Measurements from ENCODE around the gene ITPK1.
A peak's percentile ranks its signal among the peaks of the same experiment; 100 is the strongest.
"Not testable (repeated sequence)": the region's sequence is repeated elsewhere in the genome, so short reads cannot be mapped to it uniquely, and the experiment has no call there.

Gene ITPK1

DNA sequence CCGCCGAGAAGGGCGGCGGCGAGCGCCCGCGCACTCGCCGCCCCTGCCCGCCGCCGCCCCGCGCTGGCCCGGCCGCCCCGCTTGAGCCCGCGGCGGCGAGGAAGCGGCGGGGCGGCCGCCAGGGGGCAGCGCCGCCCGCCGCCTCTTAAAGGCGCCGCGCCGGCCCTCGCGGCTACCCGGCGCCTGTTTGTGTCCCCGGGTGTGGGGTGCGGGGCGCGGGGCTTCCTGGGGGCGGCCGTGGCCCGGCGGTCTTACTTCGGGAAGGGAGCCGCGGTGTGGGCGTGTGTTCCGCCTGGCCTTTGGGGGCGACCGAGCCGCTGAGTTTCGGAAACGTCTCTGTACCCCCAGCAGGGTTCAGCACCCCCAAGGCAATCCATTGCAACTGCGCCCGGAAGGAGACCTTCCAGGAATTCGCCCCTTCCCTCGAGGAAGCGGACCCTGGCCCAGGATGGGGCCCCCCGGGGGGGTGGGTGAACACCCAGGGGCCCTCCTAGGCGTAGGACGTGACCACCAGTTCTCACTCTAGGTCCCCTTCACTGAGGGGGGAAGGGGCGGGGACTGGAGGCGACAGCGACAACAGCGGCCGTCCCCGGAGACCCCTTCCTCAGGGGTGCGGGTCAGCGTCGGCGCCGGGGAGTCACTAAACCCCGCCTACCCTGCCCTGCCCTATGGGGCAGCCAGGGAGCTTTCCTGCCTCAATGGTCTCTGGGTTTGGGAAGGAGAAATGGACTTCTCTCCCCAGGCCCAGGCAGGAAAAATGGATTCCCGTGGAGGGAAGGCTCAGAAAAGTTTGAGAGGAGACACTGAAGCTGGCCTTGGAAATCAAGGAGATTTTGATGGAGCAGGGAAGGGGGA, at the start of gene ITPK1:
Gene ITPK1, minus strand, starts transcription at position 105 of the 855 bp plus-strand sequence. CDS start 762 bp downstream, outside the sequence.
- DNase-seq = peak; percentile 45 to 63

DNA sequence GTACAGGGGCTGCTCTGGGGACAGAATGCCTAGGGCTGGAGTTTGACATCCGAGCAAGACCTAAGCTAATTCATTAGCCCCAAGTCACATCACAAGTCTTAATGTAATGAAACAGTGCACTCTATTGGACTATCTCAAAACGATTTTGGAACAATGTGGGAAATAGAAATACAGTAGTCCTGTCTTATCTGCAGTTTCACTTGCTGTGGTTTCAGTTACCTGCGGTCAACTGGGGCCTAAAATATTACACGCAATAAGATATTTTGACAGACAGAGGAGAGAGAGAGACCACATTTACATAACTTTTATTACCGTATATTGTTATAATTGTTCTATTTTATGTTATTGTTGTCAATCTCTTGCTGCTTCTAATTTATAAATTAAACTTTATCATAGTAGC, 47.8 kb upstream of the ITPK1 start:
- DNase-seq = no peak

DNA sequence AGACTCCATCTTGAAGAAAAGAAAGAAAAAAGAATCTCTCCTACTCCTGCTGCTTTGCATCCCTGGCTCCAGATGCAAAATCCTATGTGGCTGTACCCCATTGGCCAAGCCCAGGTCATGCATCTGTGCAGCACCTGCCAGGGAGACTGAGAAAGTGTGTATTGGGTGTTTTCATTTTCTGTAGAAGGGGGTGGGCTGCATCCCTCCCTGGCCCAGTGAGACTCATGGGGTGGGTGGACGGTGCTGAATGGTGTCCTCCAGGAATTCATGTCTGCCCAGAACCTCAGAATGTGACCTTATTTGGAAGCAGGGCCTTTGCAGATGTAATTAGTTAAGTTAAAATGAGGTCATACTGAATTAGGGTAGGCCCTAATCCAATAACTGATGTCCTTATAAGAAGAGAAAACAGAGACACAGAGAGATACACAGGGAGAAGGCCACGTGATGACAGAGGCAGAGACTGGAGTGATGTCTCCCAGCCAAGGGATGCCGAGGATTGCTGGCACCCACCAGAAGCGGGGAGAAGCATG, 45.8 kb upstream of the ITPK1 start:
- DNase-seq = no peak

DNA sequence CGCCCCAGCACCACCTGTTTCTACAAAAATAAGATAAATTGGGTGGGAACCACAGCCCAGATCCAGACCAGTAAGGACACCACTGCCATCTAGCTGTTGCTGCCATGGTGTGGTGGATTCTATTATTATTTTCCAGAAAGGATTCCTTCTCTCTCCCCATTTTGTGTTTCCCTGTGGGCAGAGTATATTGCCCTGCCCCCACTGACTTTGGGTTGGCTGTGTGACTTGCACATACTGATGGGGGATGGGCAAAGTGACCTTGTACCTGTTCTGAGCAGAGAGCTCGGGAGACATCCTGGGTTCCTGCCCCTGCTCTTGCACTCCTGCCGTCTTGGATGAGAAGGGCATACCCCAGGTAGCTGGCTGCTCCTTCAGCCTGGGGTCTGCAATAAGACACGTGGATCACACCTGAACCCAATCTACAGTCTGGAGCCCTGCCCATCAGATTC, 44.7 kb upstream of the ITPK1 start:
- no peak for DNase-seq

DNA sequence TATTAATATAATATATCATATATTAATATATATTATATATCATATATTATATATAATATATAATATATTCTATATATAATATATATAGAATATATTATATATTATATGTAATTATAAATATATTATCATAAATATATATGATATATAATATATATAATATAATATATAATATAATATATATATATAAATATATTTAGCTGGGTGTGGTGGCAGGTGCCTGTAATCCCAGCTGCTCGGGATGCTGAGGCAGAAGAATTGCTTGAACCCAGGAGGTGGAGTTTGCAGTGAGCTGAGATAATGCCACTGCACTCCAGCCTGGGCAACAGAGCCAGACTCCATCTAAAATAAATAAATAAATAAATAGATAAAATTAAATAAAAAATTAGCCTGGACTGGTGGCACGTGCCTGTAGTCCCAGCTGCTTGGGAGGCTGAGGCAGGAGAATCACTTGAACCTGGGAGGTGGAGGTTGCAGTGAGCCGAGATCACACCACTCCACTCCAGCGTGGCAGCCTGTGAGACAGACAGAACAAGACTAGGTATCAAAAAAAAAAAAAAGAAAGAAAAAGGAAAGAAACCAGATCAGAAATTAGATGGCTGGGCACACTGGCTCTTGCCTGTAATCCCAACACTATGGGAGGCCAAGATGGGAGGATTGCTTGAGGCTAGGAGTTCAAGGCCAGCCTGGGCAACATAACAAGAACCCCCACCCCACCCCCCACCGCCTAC, 44.1 kb upstream of the ITPK1 start:
- not testable (repeated sequence) for DNase-seq

DNA sequence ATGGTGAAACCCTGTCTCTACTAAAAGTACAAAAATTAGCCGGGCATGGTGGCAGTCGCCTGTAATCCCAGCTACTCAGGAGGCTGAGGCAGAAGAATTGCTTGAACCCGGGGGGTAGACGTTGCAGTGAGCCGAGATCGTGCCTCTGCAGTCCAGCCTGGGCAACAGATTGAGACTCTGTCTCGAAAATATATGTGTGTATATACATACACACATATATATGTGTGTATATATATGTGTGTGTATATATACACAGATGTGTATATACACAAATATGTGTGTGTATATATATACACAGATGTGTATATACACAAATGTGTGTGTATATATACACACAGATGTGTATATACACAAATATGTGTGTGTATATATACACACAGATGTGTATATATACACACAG, 42.6 kb upstream of the ITPK1 start:
- not testable (repeated sequence) for DNase-seq

DNA sequence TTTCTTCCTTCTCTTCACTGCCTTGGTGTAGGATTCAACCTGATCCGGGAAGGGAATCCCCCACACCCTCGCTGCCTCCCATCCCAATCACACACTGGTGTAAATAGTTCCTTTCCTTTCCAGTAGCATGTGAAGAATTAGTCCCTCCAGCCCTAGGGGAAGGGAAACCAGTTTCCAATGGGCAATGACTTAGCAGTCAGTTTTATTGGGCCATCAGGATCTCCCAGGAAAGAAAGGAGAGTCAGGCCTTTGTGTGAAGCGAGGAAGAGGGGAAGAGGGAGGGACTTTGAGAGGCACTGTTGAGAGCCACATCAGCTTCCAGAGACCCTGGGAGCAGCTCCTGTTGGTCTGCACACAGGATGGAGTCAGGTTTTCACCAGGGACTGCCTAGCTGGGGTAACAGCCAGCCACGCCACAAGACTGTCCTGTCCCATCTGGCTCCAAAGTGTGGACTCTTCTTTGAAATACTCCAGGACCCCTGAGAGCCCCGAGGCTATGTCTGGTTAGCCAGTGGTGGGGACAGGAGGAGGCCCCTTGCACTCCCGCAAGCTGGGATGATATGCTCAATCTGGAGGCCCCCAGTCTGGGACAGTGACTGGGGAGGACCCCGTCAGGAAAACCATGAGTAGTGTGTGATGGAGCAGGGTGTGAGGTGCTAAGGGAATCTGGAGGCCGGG, 41.1 kb upstream of the ITPK1 start:
- no peak for DNase-seq

DNA sequence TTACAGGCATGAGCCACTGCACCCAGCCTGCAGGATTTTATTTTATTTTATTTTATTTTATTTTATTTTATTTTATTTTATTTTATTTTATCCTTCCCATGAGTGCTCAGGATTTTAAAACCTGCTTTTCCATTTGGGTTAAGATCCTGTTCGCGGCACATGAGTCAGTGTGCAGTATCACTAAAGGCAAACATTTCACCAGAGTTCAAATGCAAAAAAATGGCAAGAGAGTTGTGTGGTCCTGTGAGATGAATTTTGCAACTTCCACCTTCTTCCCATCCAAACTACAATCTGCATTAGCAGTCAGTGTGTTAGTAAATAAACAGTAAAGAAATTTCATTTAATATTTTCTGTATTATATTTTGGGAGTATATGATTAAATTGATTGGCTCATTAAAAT, 39.9 kb upstream of the ITPK1 start:
- no peak for DNase-seq

DNA sequence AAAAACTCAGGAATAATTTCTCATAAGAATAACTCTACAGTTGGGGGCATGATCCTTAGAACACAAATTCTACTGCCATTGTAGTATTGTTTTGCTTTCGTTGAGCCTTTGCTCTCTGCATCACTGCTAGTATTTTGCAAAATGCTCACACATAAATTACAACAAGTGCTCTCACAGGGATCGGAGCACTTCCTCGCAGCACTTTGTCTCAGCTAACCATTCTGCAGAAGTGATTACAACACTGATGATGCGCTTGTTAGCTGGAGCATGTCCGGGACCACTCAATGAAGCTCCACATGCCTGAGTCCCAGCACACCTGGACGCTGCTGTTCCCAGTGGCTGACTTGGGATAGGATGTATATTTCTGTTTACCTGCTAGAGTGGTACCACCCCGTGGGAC, 37.4 kb upstream of the ITPK1 start:
- no peak for DNase-seq

DNA sequence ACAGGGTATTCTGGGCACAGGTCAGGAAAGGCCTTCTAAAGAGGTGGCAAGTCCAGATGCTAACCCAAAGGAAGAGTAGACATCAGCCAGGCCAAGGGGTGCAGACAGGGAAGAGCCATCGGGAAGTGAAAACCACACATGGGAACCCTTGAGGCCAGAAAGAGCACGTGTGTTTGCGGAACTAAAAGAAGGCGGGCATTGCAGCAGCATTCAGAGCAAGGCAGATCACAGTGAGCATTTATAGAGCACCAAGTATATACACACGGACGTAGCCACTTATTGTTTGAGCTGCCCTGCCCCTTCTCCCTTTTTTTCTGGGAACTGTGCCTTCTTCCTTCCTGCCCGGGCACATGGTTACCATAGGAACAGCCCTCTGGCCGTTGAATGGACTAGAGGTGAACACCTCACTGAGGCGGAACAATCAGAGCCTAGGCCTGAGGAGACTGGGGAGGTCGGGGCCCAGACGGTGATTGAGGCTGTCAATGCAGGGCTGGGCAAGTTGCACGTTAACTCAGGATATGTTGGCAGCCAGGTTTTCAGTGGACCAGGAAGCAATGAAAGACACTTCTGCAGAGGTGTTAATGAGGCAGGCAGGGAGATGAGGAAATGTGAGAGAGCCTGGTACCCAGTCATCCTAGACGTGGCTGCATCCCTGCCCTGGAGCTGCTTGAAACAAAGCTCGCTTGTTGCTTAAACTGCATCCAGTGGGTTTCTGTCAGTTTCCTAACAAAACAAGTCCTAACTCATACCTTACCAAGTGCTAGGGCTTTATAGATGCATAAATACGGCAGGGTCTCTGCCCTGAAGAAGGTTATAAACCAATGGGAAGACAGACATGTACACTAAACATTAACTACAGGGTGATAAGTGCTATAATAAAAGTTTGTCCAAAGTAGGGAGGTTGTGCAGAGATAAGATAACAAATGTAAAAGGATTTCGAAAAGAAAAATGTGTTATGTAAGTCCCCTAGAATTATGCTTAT, 34.8 kb upstream of the ITPK1 start:
- peak in 1 of 2 donors; percentile 7 for DNase-seq

DNA sequence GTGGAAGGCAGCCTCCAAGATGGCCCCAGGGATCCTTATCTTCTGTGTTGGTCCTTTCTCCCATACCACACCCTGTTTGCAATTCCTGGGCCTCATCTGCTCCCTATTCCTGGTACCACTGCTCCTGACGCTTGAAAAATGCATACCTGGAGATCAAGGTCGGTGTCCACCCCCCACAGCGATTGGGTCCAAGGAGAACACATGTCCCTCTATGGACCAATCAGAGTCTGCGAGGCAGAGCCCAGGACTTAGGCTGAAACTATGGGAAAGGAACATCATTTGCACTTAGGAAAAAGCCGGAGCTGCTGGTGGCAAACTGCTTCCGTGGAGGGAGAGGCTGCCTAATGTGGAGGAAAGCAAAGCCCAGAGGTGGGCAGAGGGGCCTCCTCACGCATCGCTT, 33.3 kb upstream of the ITPK1 start:
- DNase-seq = no peak

DNA sequence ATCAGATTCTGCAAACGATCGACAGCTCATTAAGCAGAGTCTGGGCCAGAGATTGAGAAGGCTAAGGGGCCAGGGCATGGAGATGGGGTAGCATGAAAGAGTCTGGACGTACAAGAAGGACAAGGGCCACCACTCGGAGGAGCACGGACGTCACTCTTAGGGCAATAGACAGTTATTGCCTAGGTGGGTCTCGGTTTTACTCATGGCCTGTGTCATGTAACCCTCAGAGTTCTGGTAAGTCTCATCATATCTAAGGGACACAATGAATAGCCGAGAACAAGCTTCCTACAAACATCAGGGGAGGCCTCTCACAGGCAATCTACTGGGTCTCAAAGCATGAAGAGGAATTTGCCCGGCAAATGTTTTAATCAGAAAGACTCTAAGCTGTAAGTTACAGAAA, 30.4 kb upstream of the ITPK1 start:
- no peak for DNase-seq

DNA sequence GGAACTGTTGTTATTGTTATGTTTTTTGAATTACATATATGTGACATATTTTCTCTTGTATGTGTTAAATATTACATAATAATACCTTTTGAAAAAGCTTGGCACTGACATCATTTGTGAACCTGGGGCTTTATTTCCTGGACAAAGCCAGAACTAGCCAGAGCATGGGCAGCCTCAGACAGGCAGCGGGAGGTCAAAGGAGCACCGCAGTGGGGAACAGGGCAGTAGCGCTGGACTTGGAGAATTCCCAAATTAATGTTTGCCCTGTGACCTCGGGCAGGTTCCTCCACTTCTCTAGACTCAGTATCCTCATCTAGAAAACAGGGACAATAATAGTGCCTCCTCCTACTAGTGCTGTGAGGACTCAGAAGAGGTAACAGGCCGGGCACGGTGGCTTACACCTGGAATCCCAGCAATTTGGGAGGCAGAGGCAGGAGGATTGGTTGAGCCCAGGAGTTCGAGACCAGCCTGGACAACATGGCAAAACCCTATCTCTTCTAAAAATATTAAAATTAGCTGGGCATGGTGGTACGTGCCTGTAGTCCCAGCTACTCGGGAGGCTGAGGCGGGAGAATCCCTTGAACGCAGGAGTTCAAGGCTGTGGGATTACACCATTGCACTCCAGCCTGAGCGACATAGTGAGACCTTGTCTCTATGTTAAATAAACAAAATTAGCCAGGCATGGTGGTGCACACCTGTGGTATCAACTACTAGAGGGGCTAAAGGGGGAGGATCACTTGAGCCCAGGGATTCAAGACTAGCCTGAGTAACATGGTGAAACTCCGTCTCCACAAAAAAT, 27.3 kb upstream of the ITPK1 start:
- DNase-seq = no peak

DNA sequence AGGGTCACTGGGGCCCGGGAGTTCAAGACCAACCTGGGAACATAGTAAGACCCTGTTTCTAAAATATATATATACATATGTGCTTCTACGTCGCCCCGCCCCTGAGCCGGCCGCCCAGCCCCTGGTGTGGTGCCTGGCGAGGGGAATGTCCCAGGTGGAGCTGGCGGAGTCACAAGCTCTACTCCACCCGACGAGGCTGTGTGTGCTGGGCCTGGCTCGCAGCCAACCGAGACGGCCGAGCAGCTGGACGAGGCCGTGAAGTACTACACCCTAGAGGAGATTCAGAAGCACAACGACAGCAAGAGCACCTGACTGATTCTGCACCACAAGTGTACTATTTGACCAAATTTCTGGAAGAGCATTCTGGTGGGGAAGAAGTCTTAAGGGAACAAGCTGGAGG, 22.1 kb upstream of the ITPK1 start:
- DNase-seq = no peak

DNA sequence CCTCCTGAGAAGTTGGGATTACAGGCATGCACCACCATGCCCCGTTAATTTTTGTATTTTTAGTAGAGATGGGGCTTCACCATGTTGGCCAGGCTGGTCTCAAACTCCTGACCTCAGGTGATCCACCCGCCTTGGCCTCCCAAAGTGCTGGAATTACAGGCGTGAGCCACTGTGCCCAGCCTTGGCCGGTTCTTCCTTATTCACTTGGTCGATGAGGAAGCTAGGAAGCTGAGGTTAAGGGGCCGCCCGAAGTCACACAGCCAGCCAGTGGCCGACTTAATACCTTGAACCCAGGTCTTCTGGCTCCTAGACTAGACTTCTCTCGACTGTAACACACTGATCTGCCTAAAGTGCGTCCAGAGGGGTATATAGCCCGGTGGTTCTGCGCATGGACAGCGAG, 20.8 kb upstream of the ITPK1 start:
- DNase-seq = not testable (repeated sequence)

DNA sequence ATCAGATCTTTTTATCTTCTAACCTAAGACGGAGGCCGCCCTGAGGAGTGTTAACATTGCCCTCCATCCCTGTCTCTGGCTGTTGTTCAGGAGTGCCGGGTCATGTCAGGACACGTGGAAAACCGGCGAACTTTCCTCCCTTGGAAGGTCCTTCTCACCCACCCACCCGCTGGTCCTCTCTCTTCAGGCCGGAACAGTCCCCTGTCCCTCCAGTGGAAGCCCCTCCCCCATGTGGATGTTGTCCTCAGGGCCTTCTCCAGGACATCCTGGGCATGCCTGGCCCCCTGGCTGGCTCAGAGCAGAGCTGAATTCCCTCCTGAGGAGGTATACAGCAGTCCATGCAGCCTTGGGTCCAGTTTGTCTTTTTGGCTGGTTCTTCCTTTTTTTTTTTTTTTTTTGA, 20.3 kb upstream of the ITPK1 start:
- DNase-seq = no peak

DNA sequence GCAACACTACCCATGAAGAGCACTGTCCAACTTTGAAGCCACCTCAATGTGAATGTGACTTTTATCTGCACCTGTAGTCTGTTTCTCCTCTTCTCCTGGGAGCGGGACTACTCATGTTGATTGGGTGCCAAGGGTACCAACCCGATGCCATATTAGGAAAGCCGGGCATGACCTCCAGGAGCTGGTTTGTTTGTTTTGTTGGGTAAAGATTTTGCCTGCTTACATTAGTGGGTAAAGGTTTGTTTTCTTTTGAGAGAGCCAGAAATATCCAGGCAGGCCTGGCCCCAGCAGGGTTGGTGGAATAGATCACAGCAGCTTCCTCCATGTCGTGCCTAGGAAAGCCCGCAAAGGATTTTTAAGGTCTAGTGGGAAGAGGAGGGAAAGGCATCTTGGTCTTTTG, 19.7 kb upstream of the ITPK1 start:
- no peak for DNase-seq

DNA sequence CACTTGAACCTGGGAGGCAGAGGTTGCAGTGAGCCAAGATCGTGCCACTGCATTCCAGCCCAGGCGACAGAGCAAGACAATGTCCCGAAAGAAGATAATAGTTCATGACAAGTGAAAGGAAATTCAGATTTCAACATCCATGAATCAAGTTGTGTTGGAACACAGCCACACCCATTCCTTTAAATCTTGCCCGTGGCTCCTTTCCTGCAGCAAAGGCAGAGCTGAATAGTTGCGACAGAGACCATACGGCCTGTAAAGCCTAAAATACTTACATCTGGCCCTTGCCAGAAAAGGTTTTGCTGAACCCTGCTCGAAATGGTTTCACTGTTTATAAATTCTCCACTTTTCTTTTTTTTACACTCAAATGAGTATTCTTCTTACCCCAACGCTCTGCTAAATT, 17.7 kb upstream of the ITPK1 start:
- peak in 1 of 2 donors; percentile 18 for DNase-seq

DNA sequence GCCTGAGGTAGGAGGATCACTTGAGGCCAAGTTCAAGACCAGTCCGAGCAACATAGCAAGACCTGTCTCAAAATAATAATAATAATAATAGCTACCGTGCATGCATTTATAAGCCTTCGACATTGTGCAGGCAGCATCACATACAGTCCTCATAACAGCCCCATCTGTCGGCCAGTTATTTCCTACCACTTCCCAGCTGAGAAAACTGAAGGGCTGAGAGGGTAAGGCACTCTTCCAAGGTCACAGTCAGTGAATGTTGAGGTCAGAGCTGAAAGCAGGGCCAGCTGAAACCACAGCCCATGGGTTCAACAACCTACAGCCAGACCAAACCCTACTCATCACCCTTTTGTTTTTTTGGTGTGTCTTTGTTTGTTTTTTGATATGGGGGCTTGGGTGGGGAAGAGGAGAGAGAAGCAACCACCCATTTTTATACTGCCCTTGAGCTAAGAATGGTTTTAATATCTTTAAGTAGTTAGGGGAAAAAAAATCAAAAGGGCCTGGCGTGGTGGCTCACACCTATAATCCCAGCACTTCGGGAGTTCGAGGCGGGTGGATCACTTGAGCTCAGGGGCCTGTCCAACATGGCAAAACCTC, 16.8 kb upstream of the ITPK1 start:
- peak in 1 of 2 donors; percentile 50 for DNase-seq

DNA sequence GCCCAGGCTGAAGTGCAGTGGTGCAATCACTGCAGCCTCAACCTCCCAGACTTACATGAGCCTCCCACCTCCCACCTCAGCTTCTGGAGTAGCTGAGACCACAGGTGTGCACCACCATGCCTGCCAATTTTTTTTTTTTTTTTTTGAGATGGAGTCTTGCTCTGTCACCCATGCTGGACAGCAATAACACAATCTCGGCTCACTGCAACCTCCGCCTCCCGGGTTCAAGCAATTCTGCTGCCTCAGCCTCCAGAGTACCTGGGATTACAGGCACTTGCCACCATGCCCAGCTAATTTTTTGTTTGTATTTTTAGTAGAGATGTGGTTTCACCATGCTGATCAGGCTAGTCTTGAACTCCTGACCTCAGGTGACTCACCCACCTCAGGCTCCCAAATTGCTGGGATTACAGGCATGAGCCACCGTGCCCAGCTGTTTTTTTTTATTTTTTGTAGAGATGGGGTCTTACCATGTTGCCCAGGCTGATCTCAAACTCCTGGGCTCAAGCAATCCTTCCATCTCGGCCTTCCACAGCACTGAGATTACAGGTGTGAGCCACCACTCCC, 15.6 kb upstream of the ITPK1 start:
- not testable (repeated sequence) for DNase-seq
